MM.1S (cell line): ENCODE measurements around the gene EXTL1.

Experiments
- DNase-seq: peaks from one replicate; pipeline ENCODE4 v3.0.0-alpha.2; 2015
- H2AFZ ChIP-seq: fragments of 300-600 bp; sonication (generic); 2 replicates; pipeline ENCODE4 v1.6.0; 2016; ENCODE audit warnings: antibody characterized with exemption, low read length
- H3F3A ChIP-seq: fragments of 300-600 bp; sonication (generic); 2 replicates; pipeline ENCODE4 v1.6.1; 2016; ENCODE audit warnings: mild to moderate bottlenecking, antibody characterized with exemption, low read length, moderate library complexity, mixed read lengths; ENCODE audit not compliant: insufficient read depth
- H3K27ac ChIP-seq: fragments of 300-600 bp; sonication (generic); 2 replicates; pipeline ENCODE4 v1.5.1; 2016; ENCODE audit warnings: mild to moderate bottlenecking, low read length
- H3K27me3 ChIP-seq: fragments of 300-600 bp; sonication (generic); replicated peaks from 2 replicates; pipeline ENCODE4 v1.6.0; 2016; ENCODE audit warnings: low read length; ENCODE audit not compliant: insufficient read depth
- H3K36me3 ChIP-seq: fragments of 300-600 bp; sonication (generic); replicated peaks from 2 replicates; pipeline ENCODE4 v1.6.1; 2016; ENCODE audit warnings: mild to moderate bottlenecking, low read length, mixed read lengths; ENCODE audit not compliant: insufficient read depth
- H3K4me1 ChIP-seq: fragments of 300-600 bp; sonication (generic); 2 replicates; pipeline ENCODE4 v1.6.1; 2016; ENCODE audit warnings: low read length, mixed read lengths
- H3K4me2 ChIP-seq: fragments of 300-600 bp; sonication (generic); 2 replicates; pipeline ENCODE4 v1.6.0; 2016; ENCODE audit warnings: low read depth, low read length
- H3K4me3 ChIP-seq: fragments of 300-600 bp; sonication (generic); 2 replicates; pipeline ENCODE4 v1.5.1; 2016; ENCODE audit warnings: low read length, mixed read lengths
- H3K79me2 ChIP-seq: fragments of 300-600 bp; sonication (generic); 2 replicates; pipeline ENCODE4 v1.6.1; 2016; ENCODE audit warnings: mixed run types, low read length, mixed read lengths
- H3K9ac ChIP-seq: fragments of 300-600 bp; sonication (generic); 2 replicates; pipeline ENCODE4 v1.6.1; 2016; ENCODE audit warnings: low read length, mixed read lengths
- H3K9me2 ChIP-seq: fragments of 300-600 bp; sonication (generic); replicated peaks from 2 replicates; pipeline ENCODE4 v1.6.1; 2016; ENCODE audit warnings: mild to moderate bottlenecking, low read length, mixed read lengths; ENCODE audit not compliant: insufficient read depth
- H3K9me3 ChIP-seq: fragments of 300-600 bp; sonication (generic); replicated peaks from 2 replicates; pipeline ENCODE4 v1.6.1; 2016; ENCODE audit warnings: mild to moderate bottlenecking, low read length, mixed read lengths; ENCODE audit not compliant: insufficient read depth
- H4K20me1 ChIP-seq: fragments of 300-600 bp; sonication (generic); 2 replicates; pipeline ENCODE4 v1.6.1; 2016; ENCODE audit warnings: mild to moderate bottlenecking, low read length, moderate library complexity, mixed read lengths; ENCODE audit not compliant: insufficient read depth
- EZH2 ChIP-seq: fragments of 300-600 bp; sonication (generic); optimal IDR thresholded peaks from 2 replicates; pipeline ENCODE3; 2017; ENCODE audit warnings: low read depth, mild to moderate bottlenecking, antibody characterized with exemption, low read length, mixed read lengths
- EZH2phosphoT487 ChIP-seq: fragments of 300-600 bp; sonication (generic); IDR thresholded peaks from 2 replicates; pipeline ENCODE4 v1.6.1; 2018; ENCODE audit warnings: antibody characterized with exemption, low read length
- TF ChIP-seq, protein P1 (sequence below): fragments of 300-600 bp; sonication (generic); IDR thresholded peaks from 2 replicates; pipeline ENCODE4 v1.5.1; 2016; ENCODE audit warnings: antibody characterized with exemption, low read length, mixed read lengths

The EXTL1 gene

DNA sequence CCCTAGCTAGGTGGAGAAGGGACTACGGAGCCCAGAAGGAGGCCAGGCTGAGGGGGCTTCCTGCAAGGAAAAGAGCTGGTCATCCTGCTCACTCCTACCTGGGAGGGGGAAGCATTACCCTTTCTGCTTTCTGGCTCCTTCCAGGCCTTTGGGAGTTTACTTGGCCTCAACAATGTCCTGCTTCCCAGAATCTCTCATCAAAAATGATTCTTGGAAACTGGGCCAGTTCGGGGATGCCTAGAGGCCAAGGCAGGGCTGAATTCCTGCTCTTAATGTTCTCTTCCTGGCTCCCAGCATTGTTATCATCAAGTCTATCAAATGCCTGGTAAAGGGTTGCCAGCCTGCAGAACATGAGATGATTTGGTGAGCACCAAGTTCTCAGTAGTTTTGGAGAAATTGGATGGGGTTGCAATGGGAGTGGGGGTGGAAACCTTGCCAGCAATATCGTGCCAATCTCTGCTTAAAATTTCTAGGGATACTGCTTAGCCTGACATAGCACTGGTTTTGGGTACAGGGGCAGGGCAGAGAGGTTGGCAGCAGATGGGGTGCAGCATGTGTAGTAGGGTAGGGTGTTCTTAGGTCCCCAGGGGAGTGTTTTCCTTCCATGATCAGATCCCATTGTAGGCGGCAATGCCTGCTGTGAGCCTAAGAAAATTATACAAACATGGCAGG is 16.0 kb upstream of the EXTL1 start:
- no peaks in the 10 kb centered on the region for H3F3A ChIP-seq
- DNase-seq: no peak
- no peaks in the 10 kb centered on the region for H3K4me1 ChIP-seq
- H3K4me2 ChIP-seq: no peak overlapping the region
- no peaks in the 10 kb centered on the region for H3K9me3 ChIP-seq
- no peak overlapping the region for H2AFZ ChIP-seq
- TF ChIP-seq EZH2phosphoT487 (no peak), EZH2 (no peak)
- TF ChIP-seq, protein P1, sequence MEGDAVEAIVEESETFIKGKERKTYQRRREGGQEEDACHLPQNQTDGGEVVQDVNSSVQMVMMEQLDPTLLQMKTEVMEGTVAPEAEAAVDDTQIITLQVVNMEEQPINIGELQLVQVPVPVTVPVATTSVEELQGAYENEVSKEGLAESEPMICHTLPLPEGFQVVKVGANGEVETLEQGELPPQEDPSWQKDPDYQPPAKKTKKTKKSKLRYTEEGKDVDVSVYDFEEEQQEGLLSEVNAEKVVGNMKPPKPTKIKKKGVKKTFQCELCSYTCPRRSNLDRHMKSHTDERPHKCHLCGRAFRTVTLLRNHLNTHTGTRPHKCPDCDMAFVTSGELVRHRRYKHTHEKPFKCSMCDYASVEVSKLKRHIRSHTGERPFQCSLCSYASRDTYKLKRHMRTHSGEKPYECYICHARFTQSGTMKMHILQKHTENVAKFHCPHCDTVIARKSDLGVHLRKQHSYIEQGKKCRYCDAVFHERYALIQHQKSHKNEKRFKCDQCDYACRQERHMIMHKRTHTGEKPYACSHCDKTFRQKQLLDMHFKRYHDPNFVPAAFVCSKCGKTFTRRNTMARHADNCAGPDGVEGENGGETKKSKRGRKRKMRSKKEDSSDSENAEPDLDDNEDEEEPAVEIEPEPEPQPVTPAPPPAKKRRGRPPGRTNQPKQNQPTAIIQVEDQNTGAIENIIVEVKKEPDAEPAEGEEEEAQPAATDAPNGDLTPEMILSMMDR: no peak
- H3K9ac ChIP-seq: no peak overlapping the region
- H3K27ac ChIP-seq: no peak overlapping the region
- no peaks in the 10 kb centered on the region for H4K20me1 ChIP-seq
- H3K4me3 ChIP-seq: no peak overlapping the region
- no peaks in the 10 kb centered on the region for H3K36me3 ChIP-seq
- no peaks in the 10 kb centered on the region for H3K9me2 ChIP-seq
- no peaks in the 10 kb centered on the region for H3K27me3 ChIP-seq
- no peaks in the 10 kb centered on the region for H3K79me2 ChIP-seq

DNA sequence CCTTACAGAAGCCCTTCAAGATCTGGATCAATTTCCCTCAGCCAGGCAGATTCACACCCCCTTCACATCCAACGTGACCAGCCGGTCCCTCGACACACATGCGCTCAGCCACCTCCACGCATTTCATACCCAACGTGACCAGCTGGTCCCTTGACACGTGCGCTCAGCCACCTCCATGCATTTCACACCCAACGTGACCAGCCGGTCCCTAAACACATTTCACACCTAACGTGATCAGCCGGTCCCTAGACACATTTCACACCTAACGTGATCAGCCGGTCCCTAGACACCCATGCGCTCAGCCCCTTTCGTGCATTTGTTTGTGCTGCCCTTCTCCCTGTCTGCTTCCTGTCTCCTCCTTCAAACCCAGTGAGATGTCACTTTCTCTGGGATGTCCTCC is 14.9 kb upstream of the EXTL1 start:
- Histone ChIP-seq H3K4me2 (no peak overlapping the region), H3K9ac (no peak overlapping the region), H2AFZ (no peak overlapping the region)

DNA sequence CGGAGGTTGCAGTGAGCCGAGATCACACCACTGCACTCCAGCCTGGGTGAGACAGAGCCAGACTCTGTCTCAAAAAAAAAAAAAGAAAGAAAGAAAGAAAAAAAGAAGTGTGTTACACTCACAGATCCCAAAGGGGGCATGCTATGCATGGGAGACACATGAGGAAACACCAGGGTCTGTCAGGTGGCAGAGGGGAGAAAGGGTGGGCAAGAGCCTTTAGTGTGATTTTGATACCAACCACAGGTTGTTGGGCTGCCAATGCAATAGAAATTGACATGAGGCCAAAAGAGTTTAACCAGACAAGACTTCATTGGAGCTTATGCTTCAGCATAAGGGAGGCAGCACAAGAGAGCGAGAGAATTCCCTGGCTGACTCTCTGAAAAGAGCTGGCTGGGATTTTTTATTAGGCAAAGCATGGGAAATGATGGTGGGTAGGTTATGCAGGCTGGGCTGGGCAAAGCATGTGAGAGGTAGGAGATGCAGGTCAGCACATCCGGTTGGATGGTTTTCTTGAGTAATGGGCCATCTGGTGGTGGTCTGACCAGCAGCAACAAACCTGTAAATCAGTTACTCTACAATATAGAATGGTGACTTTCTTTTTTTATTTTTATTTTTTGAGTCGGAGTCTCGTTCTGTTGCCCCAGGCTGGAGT is 11.7 kb upstream of the EXTL1 start:
- no peaks in the 10 kb centered on the region for H3K9me2 ChIP-seq
- no peak overlapping the region for H3K9ac ChIP-seq
- TF ChIP-seq, protein P1: peak; percentile 16
- no peak for TF ChIP-seq EZH2
- no peak for DNase-seq
- no peak overlapping the region for H3K27ac ChIP-seq
- no peaks in the 10 kb centered on the region for H4K20me1 ChIP-seq
- no peaks in the 10 kb centered on the region for H3K27me3 ChIP-seq
- no peak overlapping the region for H2AFZ ChIP-seq
- no peaks in the 10 kb centered on the region for H3K79me2 ChIP-seq
- H3K9me3 ChIP-seq: no peaks in the 10 kb centered on the region
- H3K4me1 ChIP-seq: no peaks in the 10 kb centered on the region
- H3K4me3 ChIP-seq: no peak overlapping the region
- no peak overlapping the region for H3K4me2 ChIP-seq
- no peaks in the 10 kb centered on the region for H3F3A ChIP-seq
- no peaks in the 10 kb centered on the region for H3K36me3 ChIP-seq

More for the DNA sequence above, 14.9 kb upstream of the EXTL1 start:
- Histone ChIP-seq H3F3A (no peaks in the 10 kb centered on the region), H3K79me2 (no peaks in the 10 kb centered on the region), H3K27ac (no peak overlapping the region), H3K4me1 (no peaks in the 10 kb centered on the region), H3K9me3 (no peaks in the 10 kb centered on the region), H3K4me3 (no peak overlapping the region), H3K27me3 (no peaks in the 10 kb centered on the region), H3K9me2 (no peaks in the 10 kb centered on the region), H4K20me1 (no peaks in the 10 kb centered on the region), H3K36me3 (no peaks in the 10 kb centered on the region)
- DNase-seq: no peak
- TF ChIP-seq EZH2phosphoT487 (no peak), EZH2 (no peak)
- TF ChIP-seq, protein P1: no peak
